ENCODE results near the gene ZNF862. TPM values are rescaled to one million over a fixed set of nuclear protein-coding genes. Genes with fewer than 3 reads are reported as not detected.

Gene ZNF862
- total RNA-seq, 1 experiment from 2014 or later = 1.9 TPM

GRCh38 chr7:149820622-149821190 is 17.5 kb upstream of the ZNF862 start:
- H2AK5ac ChIP-seq (ENCODE audit: insufficient read length, low read length) = no peak overlapping the region
- H3K23me2 ChIP-seq (ENCODE audit: insufficient read length, low read depth, low read length, poor library complexity, severe bottlenecking) = no peaks in the 10 kb centered on the region
- peaks cover 6% of the 10 kb centered on the region for H3K27me3 Mint-ChIP-seq (ENCODE audit: low read depth)
- H3K79me2 ChIP-seq (ENCODE audit: insufficient read depth, low read length) = no peaks in the 10 kb centered on the region
- H3K23ac ChIP-seq (ENCODE audit: insufficient read length, low read depth, low read length) = no peak overlapping the region
- no peak overlapping the region for H2BK12ac ChIP-seq (ENCODE audit: insufficient read length, low read depth, low read length)
- no peaks in the 10 kb centered on the region for H3K27me3 ChIP-seq (ENCODE audit: insufficient read depth, low read length)
- H3K4me2 ChIP-seq (ENCODE audit: insufficient read depth, insufficient read length, low read length) = no peak overlapping the region
- DNase-seq = no peak
- H4K8ac ChIP-seq (replicated peaks; ENCODE audit: insufficient read length, low read depth, low read length) = no peak overlapping the region
- no peak overlapping the region for H3K27ac Mint-ChIP-seq
- no peak overlapping the region for H3T11ph ChIP-seq (ENCODE audit: low read length)
- H3K27ac ChIP-seq (ENCODE audit: insufficient read length, low read depth, low read length) = no peak overlapping the region
- TF ChIP-seq, protein P1, sequence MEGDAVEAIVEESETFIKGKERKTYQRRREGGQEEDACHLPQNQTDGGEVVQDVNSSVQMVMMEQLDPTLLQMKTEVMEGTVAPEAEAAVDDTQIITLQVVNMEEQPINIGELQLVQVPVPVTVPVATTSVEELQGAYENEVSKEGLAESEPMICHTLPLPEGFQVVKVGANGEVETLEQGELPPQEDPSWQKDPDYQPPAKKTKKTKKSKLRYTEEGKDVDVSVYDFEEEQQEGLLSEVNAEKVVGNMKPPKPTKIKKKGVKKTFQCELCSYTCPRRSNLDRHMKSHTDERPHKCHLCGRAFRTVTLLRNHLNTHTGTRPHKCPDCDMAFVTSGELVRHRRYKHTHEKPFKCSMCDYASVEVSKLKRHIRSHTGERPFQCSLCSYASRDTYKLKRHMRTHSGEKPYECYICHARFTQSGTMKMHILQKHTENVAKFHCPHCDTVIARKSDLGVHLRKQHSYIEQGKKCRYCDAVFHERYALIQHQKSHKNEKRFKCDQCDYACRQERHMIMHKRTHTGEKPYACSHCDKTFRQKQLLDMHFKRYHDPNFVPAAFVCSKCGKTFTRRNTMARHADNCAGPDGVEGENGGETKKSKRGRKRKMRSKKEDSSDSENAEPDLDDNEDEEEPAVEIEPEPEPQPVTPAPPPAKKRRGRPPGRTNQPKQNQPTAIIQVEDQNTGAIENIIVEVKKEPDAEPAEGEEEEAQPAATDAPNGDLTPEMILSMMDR (conservative IDR thresholded peaks at IDR 0.05) = no peak
- no peak overlapping the region for H3K9ac ChIP-seq (ENCODE audit: extremely low read depth, insufficient read length, low read length)
- H3K4me1 ChIP-seq (ENCODE audit: insufficient read depth, low read length) = no peaks in the 10 kb centered on the region
- no peak overlapping the region for H3K56ac ChIP-seq (ENCODE audit: insufficient read length, low read depth, low read length)
- peaks cover 0 to 5% of the 10 kb centered on the region in 2 experiments; a peak in 1 of 4 replicates for H3K4me1 Mint-ChIP-seq
- no peaks in the 10 kb centered on the region for H3K79me1 ChIP-seq (ENCODE audit: insufficient read depth, low read depth, low read length, poor library complexity, severe bottlenecking)
- H2AFZ ChIP-seq (ENCODE audit: low read length) = no peak overlapping the region
- WGBS (ENCODE audit: extremely low coverage, insufficient read length, low lambda C conversion rate) = no CpG with 5 or more reads among the region's 17 CpGs
- H3K14ac ChIP-seq (ENCODE audit: insufficient read depth, low read length) = no peak overlapping the region
- H2BK15ac ChIP-seq (ENCODE audit: low read depth, low read length) = no peak overlapping the region
- no peak overlapping the region for H4K5ac ChIP-seq (ENCODE audit: insufficient read length, low read depth, low read length)
- no peak overlapping the region for H3K4me3 Mint-ChIP-seq
- H2BK120ac ChIP-seq (ENCODE audit: low read depth, low read length, poor library complexity, severe bottlenecking) = no peak overlapping the region
- no peak overlapping the region for H2BK20ac ChIP-seq (ENCODE audit: low read depth, low read length, poor library complexity, severe bottlenecking)
- no peak overlapping the region for H3K18ac ChIP-seq (ENCODE audit: insufficient read length, low read depth, low read length)
- H3K9me3 Mint-ChIP-seq = peaks cover 8 to 13% of the 10 kb centered on the region in 2 experiments; a peak in 4 of 5 replicates
- H3K4ac ChIP-seq (ENCODE audit: low read depth, low read length) = no peak overlapping the region
- H4K91ac ChIP-seq (ENCODE audit: insufficient read length, low read depth, low read length) = no peak overlapping the region
- no peaks in the 10 kb centered on the region for H4K20me1 ChIP-seq (ENCODE audit: control insufficient read depth, insufficient read depth, insufficient read length)
- no peak overlapping the region for H2BK5ac ChIP-seq (ENCODE audit: insufficient read length, low read length)
- H3K9me3 ChIP-seq (ENCODE audit: control insufficient read depth, low read depth, low read length) = no peaks in the 10 kb centered on the region
- H3K36me3 Mint-ChIP-seq (ENCODE audit: insufficient read depth in 1 of 3, low read depth in 3 of 3) = peaks cover 0 to 4% (median 0%) of the 10 kb centered on the region in 3 experiments; a peak in 1 of 7 replicates

All from H9 (cell line).